Measurements from ENCODE around the gene LDLRAP1.
"Not testable (repeated sequence)": the region's sequence is repeated elsewhere in the genome, so short reads cannot be mapped to it uniquely, and the experiment has no call there.

LDLRAP1 gene

DNA sequence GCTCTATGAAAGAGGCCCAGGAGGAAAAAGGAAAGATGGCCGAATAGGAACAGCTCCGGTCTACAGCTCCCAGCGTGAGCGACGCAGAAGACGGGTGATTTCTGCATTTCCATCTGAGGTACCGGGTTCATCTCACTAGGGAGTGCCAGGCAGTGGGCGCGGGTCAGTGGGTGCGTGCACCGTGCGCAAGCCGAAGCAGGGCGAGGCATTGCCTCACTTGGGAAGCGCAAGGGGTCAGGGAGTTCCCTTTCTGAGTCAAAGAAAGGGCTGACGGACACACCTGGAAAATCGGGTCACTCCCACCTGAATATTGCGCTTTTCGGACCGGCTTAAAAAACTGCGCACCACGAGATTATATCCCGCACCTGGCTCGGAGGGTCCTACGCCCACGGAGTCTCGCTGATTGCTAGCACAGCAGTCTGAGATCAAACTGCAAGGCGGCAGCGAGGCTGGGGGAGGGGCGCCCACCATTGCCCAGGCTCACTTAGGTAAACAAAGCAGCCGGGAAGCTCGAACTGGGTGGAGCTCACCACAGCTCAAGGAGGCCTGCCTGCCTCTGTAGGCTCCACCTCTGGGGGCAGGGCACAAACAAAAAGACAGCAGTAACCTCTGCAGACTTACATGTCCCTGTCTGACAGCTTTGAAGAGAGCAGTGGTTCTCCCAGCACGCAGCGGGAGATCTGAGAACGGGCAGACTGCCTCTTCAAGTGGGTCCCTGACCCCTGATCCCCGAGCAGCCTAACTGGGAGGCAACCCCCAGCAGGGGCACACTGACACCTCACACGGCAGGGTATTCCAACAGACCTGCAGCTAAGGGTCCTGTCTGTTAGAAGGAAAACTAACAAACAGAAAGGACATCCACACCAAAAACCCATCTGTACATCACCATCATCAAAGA lies 36.6 kb upstream of the LDLRAP1 start:
- not testable (repeated sequence) for H3K79me2 ChIP-seq (ENCODE audit: control insufficient read depth, insufficient read depth, low read length, unreplicated experiment); H3K36me3 ChIP-seq (ENCODE audit: insufficient read depth, low read length); H2AFZ ChIP-seq (ENCODE audit: low read length, unreplicated experiment); H3K4me3 ChIP-seq (ENCODE audit: low read depth, low read length); H3K27ac ChIP-seq (ENCODE audit: low read depth, low read length); H3K27me3 ChIP-seq (ENCODE audit: insufficient read depth, low read length)
- peaks cover 20% of the 10 kb centered on the region for H3K4me1 ChIP-seq (ENCODE audit: control insufficient read depth, insufficient read depth, low read length, unreplicated experiment)

DNA sequence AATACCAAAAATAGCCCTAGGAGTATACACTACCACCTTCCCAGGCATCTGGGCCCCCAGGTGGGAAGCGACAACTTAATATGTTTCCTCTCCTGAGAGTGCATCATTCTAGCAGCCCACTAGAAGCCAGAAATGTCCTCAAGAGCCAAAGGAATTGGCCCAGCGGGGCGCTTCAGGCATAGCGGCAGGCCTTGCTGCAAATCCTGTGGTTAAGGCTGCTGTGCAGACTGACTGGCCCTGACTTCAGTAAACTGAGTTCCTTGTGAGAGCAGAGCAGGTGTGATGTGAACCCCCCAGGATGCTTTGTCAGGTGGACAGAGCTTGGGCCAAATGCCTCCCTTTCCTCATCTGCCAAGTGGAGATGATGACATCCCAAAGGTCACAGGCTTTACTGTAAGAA lies 29.7 kb upstream of the LDLRAP1 start:
- Histone ChIP-seq H2AFZ (ENCODE audit: low read length, unreplicated experiment) (no peak overlapping the region), H3K4me3 (ENCODE audit: low read depth, low read length) (no peak overlapping the region), H3K79me2 (ENCODE audit: control insufficient read depth, insufficient read depth, low read length, unreplicated experiment) (no peaks in the 10 kb centered on the region), H3K4me1 (ENCODE audit: control insufficient read depth, insufficient read depth, low read length, unreplicated experiment) (no peaks in the 10 kb centered on the region), H3K36me3 (ENCODE audit: insufficient read depth, low read length) (no peaks in the 10 kb centered on the region), H3K27ac (ENCODE audit: low read depth, low read length) (no peak overlapping the region), H3K27me3 (ENCODE audit: insufficient read depth, low read length) (no peaks in the 10 kb centered on the region)

DNA sequence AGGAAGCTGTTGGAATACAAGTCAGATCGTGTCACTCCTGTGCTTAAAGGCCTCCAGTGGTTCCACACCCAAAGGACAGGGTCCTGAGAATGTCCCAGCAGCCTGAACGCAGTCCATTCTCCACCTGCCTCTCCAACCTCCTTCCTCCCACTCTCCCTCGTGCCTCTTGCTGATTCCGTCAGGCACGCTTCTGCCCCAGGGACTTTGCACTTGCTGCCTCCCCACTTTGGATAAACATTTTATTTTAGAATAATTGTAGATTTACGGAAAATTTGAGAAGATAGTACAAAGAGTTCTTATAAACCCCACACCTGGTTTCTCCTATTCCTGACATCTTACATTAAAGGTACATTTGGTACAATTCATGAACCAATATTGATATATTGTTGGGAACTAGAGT lies 28.4 kb upstream of the LDLRAP1 start:
- H3K79me2 ChIP-seq (ENCODE audit: control insufficient read depth, insufficient read depth, low read length, unreplicated experiment), result no peaks in the 10 kb centered on the region
- H3K27ac ChIP-seq (ENCODE audit: low read depth, low read length), result no peak overlapping the region
- H3K36me3 ChIP-seq (ENCODE audit: insufficient read depth, low read length), result no peaks in the 10 kb centered on the region
- no peaks in the 10 kb centered on the region for H3K4me1 ChIP-seq (ENCODE audit: control insufficient read depth, insufficient read depth, low read length, unreplicated experiment)
- no peaks in the 10 kb centered on the region for H3K27me3 ChIP-seq (ENCODE audit: insufficient read depth, low read length)
- H3K4me3 ChIP-seq (ENCODE audit: low read depth, low read length), result no peak overlapping the region
- H2AFZ ChIP-seq (ENCODE audit: low read length, unreplicated experiment), result no peak overlapping the region

DNA sequence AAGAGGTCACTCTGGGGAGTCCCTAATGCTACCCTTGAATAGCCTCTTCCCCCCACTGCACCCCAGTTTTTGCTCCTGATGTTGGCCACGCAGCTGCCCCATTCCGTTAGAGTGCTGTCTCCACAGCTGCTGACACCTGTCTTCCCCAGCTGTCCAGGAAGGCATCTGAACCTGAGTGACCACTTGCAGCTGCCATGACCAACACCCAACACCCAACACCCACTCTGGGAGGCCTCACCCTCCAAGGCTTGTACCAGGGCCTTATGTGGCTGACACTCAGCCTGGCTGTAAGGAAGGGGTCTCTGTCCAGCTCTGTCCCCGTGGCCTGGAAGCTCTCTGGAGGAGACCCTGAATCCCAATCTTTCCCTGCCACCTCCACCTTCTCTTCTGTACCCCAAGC lies 26.7 kb upstream of the LDLRAP1 start:
- no peaks in the 10 kb centered on the region for H3K4me1 ChIP-seq (ENCODE audit: control insufficient read depth, insufficient read depth, low read length, unreplicated experiment)
- no peak overlapping the region for H3K27ac ChIP-seq (ENCODE audit: low read depth, low read length)
- H3K4me3 ChIP-seq (ENCODE audit: low read depth, low read length), result no peak overlapping the region
- H2AFZ ChIP-seq (ENCODE audit: low read length, unreplicated experiment), result no peak overlapping the region
- H3K79me2 ChIP-seq (ENCODE audit: control insufficient read depth, insufficient read depth, low read length, unreplicated experiment), result no peaks in the 10 kb centered on the region
- H3K36me3 ChIP-seq (ENCODE audit: insufficient read depth, low read length), result no peaks in the 10 kb centered on the region
- no peaks in the 10 kb centered on the region for H3K27me3 ChIP-seq (ENCODE audit: insufficient read depth, low read length)

DNA sequence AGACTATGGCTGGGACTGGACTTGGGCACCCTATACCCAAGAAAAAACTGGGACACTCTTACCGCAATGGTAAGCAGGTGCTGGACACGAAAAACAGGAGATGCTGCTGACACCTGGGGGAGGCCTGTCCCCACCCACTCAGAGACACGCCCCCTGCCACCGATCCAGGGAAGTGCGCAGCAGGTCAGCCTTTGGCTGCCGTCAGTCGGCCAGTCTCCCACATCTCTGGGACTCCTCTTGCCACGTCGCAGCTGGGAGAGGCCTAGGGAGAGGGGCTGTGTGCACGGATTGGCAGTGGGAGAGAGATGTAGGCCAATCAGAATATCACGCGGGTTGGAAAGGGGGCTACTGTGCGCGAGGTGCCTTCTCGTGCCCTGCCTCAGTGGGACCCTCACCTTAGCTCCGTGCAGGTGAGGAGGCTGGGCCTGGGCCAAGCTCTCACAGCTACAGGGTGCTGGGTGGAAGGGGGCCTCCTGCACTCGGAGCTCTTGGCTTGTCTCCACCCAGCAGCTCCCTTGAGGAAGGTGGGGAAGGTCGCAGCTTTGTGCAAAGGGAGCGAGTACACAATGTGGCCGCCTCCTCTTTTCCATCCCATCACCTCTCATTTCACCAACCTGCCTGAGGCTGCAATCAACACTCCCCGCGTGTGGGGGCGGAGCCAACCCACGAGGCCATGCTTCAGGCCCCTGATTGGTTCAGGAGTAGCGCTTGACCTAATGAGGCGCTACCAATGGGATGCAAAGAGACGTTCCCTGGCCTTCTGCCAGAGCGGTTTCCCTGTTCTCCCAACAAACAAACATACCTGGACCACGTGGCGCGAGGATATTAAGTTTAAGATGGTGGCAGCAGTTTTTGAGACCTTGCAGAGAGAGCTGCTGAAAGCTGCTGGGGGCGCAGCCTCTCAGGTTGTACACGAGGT lies 25.7 kb upstream of the LDLRAP1 start:
- Histone ChIP-seq H3K79me2 (ENCODE audit: control insufficient read depth, insufficient read depth, low read length, unreplicated experiment) (no peaks in the 10 kb centered on the region), H3K4me1 (ENCODE audit: control insufficient read depth, insufficient read depth, low read length, unreplicated experiment) (no peaks in the 10 kb centered on the region), H3K36me3 (ENCODE audit: insufficient read depth, low read length) (no peaks in the 10 kb centered on the region), H2AFZ (ENCODE audit: low read length, unreplicated experiment) (no peak overlapping the region), H3K27me3 (ENCODE audit: insufficient read depth, low read length) (no peaks in the 10 kb centered on the region), H3K4me3 (ENCODE audit: low read depth, low read length) (no peak overlapping the region), H3K27ac (ENCODE audit: low read depth, low read length) (no peak overlapping the region)

DNA sequence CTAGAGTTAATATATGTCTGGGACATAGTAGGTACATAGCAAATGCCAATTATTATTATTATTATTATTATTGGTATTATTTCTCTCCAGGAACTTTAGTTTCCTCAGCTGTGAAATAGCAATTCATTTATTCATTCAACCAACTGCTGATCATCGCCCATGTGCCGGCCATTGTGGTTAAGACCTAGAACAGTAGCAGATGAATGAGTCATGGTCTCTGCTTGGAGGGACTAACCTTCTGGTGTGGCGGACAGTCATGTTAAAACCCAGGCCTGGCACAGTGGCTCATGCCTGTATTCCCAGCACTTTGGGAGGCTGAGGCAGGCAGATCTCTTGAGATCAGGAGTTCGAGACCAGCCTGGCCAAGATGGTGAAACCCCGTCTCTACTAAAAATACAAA lies 23.8 kb upstream of the LDLRAP1 start:
- no peaks in the 10 kb centered on the region for H3K79me2 ChIP-seq (ENCODE audit: control insufficient read depth, insufficient read depth, low read length, unreplicated experiment)

DNA sequence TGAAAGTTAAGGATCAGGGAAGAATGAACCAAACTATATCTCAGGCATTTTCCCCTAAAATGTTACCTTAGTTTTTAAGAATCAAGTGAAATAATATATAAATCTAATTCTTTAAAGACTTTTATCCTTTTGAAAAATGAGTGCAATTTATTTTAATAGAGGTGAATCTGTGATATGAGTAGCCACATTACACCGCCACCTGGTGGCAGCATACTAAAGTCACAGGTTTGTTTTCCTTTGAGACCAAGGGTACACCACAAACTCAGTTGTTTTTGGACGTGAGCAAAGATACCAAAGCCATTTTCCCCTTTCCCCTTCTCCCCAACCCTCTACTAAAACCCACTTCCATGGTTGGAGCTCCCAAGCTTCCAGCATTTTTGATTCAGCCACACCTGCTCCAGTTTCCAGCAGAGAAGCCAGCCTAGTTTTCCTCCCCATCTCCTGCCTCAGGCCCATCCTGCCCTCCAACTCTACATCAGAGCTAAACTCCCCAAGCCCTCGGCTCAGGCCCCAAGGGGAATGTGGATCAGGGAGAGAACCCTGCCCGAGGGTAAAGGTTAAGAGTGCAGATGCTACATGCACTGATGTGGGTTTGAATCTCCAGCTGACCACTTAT lies 22.9 kb upstream of the LDLRAP1 start:
- Histone ChIP-seq H3K27me3 (ENCODE audit: insufficient read depth, low read length) (peaks cover 11% of the 10 kb centered on the region; the same call in 1 of the 2 replicates), H3K36me3 (ENCODE audit: insufficient read depth, low read length) (no peaks in the 10 kb centered on the region), H3K4me1 (ENCODE audit: control insufficient read depth, insufficient read depth, low read length, unreplicated experiment) (no peaks in the 10 kb centered on the region), H3K27ac (ENCODE audit: low read depth, low read length) (no peak overlapping the region), H2AFZ (ENCODE audit: low read length, unreplicated experiment) (no peak overlapping the region), H3K79me2 (ENCODE audit: control insufficient read depth, insufficient read depth, low read length, unreplicated experiment) (no peaks in the 10 kb centered on the region), H3K4me3 (ENCODE audit: low read depth, low read length) (no peak overlapping the region)

More for the DNA sequence above, 23.8 kb upstream of the LDLRAP1 start:
- H3K36me3 ChIP-seq (ENCODE audit: insufficient read depth, low read length), result no peaks in the 10 kb centered on the region
- no peak overlapping the region for H2AFZ ChIP-seq (ENCODE audit: low read length, unreplicated experiment)
- H3K27me3 ChIP-seq (ENCODE audit: insufficient read depth, low read length), result peaks cover 2% of the 10 kb centered on the region; the same call in 1 of the 2 replicates
- no peak overlapping the region for H3K4me3 ChIP-seq (ENCODE audit: low read depth, low read length)
- H3K27ac ChIP-seq (ENCODE audit: low read depth, low read length), result no peak overlapping the region
- H3K4me1 ChIP-seq (ENCODE audit: control insufficient read depth, insufficient read depth, low read length, unreplicated experiment), result no peaks in the 10 kb centered on the region

DNA sequence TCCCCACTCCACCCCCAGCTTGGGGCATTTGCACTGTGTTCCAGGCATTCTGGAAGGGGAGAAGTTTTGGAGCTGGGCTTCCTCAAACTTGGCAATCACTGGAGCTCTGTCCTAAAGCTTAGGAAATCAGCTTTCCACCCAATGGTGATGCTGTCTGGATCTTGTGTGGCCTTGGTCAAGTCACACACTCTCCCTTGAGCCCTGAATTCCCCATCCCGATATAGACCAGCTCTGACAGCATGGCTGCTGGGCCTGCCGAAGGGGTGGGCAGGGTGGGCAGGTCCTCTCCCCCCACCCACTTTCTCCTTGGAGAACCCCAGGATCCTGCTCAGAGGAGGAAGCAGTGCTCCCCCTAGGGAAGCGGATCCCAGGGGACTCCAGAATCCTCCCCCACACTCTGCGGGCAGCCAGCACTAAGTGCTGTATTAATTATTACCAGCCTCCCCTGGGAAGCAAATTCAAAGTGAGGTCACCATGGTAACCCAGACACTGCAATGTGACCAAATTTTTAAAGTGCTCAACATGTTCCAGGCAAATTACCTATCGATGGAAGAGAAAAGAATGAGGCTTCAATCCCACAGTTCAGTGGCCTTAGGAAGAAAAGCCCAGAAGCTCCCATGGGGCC lies 21.3 kb upstream of the LDLRAP1 start:
- no peak overlapping the region for H3K27ac ChIP-seq (ENCODE audit: low read depth, low read length)
- H3K4me1 ChIP-seq (ENCODE audit: control insufficient read depth, insufficient read depth, low read length, unreplicated experiment), result no peaks in the 10 kb centered on the region
- H3K27me3 ChIP-seq (ENCODE audit: insufficient read depth, low read length), result peaks cover 25% of the 10 kb centered on the region; the same call in 1 of the 2 replicates
- no peak overlapping the region for H2AFZ ChIP-seq (ENCODE audit: low read length, unreplicated experiment)
- H3K79me2 ChIP-seq (ENCODE audit: control insufficient read depth, insufficient read depth, low read length, unreplicated experiment), result no peaks in the 10 kb centered on the region
- H3K4me3 ChIP-seq (ENCODE audit: low read depth, low read length), result no peak overlapping the region
- H3K36me3 ChIP-seq (ENCODE audit: insufficient read depth, low read length), result no peaks in the 10 kb centered on the region

DNA sequence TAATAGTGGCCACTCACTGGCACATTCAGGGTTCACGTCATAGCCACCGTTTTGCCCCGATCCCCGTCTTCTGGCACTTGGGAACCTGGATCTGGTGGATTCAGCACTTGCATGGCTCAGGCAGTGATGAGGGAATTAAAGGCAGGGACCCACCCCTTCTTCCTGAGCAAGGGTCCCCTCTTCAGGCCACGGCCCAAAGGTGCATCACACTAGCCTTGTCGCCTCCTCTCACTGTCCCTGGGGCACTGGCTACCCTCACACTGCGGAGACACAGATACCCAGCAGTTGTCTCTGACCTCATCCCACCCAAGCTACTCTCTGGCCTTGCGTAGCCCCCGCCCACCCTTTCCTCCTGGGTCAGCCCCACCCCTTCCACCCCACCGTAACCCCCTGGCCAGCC lies 19.9 kb upstream of the LDLRAP1 start:
- Histone ChIP-seq H3K27ac (ENCODE audit: low read depth, low read length) (no peak overlapping the region), H3K36me3 (ENCODE audit: insufficient read depth, low read length) (no peaks in the 10 kb centered on the region), H3K4me1 (ENCODE audit: control insufficient read depth, insufficient read depth, low read length, unreplicated experiment) (no peaks in the 10 kb centered on the region), H2AFZ (ENCODE audit: low read length, unreplicated experiment) (no peak overlapping the region), H3K4me3 (ENCODE audit: low read depth, low read length) (no peak overlapping the region), H3K27me3 (ENCODE audit: insufficient read depth, low read length) (peaks cover 27% of the 10 kb centered on the region; the same call in 1 of the 2 replicates), H3K79me2 (ENCODE audit: control insufficient read depth, insufficient read depth, low read length, unreplicated experiment) (no peaks in the 10 kb centered on the region)

All from ACC112 (cell line).